Cortex of kidney (tissue), 1 donor: ENCODE data around the gene RBM34.
A peak's percentile ranks its signal among the peaks of the same experiment; 100 is the strongest.
"Not testable (repeated sequence)": the region's sequence is repeated elsewhere in the genome, so short reads cannot be mapped to it uniquely, and the experiment has no call there.

Source experiments
- DNase-seq: peaks from one replicate; lab custom pipeline; 2025; lab: John Stamatoyannopoulos, UW

RBM34 gene, protein sequence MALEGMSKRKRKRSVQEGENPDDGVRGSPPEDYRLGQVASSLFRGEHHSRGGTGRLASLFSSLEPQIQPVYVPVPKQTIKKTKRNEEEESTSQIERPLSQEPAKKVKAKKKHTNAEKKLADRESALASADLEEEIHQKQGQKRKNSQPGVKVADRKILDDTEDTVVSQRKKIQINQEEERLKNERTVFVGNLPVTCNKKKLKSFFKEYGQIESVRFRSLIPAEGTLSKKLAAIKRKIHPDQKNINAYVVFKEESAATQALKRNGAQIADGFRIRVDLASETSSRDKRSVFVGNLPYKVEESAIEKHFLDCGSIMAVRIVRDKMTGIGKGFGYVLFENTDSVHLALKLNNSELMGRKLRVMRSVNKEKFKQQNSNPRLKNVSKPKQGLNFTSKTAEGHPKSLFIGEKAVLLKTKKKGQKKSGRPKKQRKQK

GRCh38 chr1:235160957-235161684 is at the start of gene RBM34:
TSS of gene RBM34 (minus strand) at chr1:235161250. CDS start at chr1:235161226, 24 bp downstream.
- DNase-seq = peak; percentile 53

GRCh38 chr1:235207209-235207565 is 46.1 kb upstream of the RBM34 start:
- DNase-seq = no peak

DNA sequence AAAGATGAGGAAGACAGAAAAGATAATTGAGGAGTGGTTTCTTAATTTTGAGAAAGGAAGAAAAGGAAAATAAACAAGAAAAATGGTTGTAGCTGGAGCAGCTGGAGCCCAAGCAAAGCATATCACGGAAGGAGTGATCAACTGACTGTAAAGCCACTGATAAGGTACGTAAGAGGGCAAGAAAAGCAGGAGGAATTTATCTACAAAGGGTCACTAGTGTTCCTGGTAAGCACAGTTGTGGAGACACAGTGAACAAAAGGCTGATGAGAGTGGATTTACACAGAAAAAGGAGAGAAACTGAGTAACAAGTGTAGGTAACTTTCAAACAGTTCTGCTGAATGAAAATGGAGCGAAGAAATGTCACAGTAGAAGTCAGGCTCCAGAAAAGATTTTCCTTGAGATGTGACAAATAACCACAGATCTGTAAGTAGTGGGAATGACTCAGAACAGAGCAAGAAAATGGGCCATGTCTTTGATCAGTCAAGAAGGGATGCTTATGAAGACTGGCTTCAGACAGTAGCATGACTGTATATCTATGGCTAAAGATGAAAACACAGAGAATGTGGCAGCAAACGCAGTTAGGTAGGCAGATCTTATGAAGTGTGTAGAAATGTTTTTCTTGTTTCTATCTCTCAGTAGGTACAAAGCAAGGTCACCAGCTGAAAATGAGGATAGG is 45.6 kb upstream of the RBM34 start:
- no peak for DNase-seq

DNA sequence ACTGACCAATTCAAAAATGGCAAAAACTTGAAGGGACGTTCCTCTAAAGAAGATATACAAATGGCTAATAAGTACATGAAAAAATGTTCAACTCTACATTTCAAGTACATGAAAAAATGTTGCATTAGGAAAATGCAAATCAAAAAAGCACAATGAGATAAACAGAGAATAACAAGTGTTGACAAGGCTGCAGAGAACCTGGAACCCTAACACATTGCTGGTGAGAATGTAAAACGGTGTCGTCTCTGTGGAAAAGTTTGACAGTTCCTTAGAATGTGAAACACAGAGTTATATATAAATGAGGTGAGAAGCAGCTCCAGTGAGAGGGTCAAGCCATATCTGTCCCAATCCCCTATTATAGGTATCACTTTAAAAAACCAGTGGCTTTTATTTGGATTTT is 44.6 kb upstream of the RBM34 start:
- DNase-seq = no peak

GRCh38 chr1:235203428-235203827 is 42.4 kb upstream of the RBM34 start:
- DNase-seq = no peak

- DNase-seq = not testable (repeated sequence)
Measured at GRCh38 chr1:235202447-235202846, 41.4 kb upstream of the RBM34 start.

DNA sequence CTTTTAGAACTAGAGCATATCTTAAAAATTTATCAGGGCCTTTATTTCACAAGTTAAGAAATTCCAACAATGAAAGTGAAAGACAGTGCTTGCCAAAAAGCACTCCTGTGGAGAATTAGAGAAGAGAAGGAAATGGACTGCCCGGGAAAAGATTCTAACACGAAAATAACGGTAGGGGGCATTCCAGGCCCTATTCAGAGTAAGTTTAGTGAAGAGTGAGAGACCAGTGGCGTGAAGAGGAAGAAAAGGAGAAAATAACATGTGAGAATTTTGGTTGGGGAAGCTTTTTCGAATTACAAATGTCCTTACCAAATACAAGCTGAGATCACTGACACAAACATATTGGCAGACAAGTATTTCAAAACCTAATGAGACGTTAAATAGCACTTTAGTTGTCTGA is 38.4 kb upstream of the RBM34 start:
- DNase-seq = no peak

DNA sequence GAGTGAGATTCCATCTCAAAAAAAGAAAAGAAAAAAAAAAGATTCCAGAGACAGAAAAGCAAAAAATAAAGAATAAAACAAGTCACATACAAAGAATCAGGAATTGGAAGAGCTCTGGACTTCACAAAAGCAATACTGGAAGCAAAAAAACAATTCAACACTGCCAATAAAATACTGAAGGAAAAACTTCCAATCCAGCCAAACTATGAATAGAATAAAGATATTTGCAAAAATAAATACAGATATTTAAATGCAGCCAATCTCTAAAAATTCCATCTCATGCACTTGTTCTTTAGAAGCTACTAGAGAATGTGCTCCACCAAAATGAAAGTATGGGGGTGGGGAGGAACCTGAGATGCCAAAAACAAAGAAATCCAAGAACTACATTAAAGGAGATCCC is 29.4 kb upstream of the RBM34 start:
- DNase-seq = no peak

DNA sequence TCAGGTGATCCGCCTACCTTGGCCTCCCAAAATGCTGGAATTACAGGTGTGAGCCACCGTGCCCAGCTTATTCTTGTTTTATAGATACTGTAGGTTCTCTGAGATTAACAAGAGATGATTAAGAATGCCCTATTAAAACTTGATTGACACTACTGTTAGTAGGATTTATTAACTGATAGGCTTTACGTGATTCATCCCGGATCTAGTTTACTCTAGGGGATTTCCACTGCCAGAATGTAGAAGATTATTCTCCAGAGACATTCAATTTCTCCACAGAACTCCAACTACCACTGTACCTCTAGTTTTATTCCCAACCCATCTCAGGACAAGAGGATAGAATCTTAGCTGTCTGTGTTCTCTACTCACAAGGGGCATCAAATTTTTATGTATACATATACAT is 26.3 kb upstream of the RBM34 start:
- no peak for DNase-seq

DNA sequence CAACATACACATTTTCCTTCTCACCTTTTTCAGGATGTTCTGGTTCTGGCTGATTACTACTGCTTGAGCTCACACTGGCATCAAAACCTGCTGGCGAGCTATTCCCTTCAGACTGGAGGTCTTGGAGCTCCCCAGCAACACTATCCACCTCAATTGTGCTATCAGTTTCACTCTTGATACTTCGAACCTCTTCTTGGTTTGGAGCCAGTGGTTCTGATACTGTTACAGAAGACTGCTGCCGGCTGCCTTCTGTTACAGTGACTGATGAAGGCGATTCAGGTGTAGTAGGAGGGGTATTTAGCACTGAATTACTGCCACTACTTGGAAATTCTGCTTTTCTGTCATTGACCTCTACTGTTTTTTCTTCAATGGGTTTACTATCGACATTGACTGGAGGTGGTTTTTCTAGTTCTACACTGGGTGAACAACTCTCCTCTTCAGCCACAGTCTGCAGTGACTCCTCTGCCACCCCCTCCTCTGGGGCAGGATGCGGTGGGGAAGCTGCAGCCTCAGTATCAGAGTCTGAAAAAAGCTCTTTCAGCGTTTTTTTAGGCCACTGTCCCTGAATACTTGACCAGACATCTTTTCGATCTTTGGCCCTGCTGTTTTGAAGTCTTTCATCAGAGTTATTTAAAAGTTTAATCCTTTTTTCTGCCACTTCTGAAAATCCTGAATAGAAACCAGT is 20.7 kb upstream of the RBM34 start:
- no peak for DNase-seq

GRCh38 chr1:235180916-235181460 is 19.9 kb upstream of the RBM34 start:
- DNase-seq = no peak

DNA sequence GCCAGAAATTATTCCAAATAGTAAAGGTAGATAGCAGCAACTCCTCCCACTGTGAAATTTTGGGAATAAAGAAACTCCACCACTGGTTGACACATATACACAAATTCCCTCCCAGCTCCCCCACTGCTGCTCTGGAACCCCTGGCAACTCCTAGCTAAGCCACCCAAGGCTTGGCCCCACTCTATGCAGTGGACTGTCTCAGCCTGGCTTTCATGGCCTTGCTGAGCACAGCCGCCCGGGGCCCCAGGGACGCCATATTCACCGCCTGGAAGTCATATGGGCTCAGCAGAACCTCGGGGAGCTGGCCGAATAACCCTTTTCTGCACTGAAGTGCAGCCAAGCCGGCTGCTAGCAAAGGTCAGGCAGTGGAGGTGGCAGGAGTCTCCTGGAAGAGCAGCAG is 15.4 kb upstream of the RBM34 start:
- no peak for DNase-seq

GRCh38 chr1:235169986-235170385 is 8.9 kb upstream of the RBM34 start:
- DNase-seq = no peak

DNA sequence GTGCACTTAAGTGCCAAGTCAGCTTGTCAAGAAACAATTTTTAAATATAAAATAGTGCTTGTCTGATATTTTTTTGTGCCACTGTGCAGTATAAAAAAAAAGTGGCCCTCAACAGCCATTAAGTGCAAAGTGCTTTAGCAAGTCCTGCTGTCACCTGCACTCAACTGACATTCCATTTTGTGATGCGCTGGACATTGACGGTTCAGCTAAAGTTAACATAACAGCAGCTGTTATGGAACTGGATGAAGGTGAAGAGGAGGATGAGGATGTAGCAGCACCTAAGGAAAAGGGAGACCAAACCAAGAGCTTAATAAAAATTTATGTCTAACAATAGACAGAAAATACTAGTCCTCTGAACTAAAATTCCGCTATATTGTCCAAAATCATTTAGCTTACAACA is 7.3 kb upstream of the RBM34 start:
- DNase-seq = no peak

GRCh38 chr1:235161685-235162327 is 756 bp upstream of the RBM34 start:
- no peak for DNase-seq

DNA sequence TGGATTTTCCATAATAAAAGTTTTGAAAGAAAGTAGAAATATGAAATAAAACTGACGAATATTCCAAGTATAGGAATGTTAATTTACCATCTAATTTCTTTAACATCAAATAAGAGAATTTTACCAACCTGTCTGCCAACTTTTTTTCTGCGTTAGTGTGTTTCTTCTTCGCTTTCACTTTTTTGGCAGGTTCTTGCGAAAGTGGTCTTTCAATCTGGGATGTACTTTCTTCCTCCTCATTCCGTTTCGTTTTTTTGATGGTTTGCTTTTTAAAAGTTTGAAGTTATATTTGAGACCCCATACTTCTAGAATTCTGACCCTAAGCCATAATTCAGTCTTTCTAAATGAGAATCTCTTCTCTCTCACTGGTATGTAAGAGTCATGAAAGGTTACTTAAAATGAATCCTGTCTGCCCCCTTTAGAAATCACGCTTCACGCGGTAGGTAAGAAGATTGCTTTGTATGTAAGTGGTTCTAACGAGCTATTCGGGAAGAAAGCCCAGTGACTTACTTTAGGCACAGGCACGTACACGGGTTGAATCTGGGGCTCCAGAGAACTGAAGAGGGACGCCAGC is 580 bp downstream of the RBM34 start:
- no peak for DNase-seq

DNA sequence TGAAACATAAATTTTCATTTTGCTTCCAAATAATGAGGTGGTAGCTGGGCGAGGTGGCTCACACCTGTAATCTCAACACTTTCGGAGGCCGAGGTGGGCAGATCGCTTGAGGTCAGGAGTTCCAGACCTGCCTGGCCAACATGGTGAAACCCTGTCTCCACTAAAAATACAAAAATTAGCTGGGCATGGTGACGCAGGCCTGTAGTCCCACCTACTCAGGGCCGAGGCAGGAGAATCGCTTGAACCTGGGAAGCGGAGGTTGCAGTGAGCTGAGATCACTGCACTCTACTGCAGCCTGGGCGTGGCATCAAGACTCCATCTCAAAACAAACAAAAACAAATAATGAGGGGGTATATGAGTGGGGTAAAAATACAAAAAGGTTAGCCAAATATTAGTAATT is 1.1 kb downstream of the RBM34 start:
- not testable (repeated sequence) for DNase-seq

DNA sequence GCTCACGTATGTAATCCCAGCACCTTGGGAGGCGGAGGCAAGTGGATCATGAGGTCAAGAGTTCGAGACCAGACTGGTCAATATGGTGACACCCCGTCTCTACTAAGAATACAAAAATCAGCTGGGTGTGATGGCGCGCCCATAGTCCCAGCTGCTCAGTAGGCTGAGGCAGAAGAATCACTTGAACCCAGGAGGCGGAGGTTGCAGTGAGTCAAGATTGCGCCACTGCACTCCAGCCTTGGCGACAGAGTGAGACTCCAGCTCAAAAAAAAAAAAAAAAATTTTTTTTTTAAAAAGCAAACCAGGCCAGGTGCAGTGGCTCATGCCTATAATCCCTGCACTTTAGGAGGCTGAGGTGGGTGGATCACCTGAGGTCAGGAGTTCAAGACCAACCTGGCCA is 1.8 kb downstream of the RBM34 start:
- DNase-seq = not testable (repeated sequence)

DNA sequence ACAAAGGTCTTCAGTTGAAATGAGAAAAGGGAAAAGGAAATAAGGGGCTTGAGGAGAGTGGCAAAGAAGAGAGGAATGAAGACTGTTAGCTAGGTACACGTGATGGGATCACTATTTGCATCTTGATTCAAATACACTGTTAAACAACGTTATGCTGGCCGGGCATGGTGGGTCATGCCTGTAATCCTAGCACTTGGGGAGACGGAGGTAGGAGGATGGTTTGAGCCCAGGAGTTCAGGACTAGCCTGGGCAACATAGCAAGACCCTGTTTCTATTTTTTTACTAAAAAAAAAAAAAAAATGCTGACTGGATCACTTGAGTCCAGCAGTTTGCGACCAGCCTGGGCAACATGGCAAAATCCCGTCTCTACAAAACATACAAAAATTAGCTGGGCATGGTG is 2.4 kb downstream of the RBM34 start:
- no peak for DNase-seq

DNA sequence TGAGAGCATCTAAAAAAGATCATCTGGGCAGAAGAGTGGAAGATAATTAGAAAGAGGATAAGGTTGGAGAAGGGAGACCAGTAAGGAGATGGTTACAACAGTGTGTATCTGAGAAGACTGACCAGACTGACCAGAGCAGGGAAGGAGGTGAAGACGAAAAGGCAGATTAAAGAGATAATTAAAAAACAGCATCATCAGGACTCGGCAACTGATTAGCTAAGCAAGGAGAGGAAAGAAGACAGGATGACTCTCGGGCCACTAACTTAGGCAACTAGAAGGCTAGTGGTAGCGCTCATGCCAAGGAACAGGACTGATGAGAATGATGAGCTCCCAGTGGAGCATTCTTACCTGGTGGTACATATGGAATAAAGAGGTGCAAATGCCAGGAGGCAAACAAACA is 3.9 kb downstream of the RBM34 start:
- no peak for DNase-seq

DNA sequence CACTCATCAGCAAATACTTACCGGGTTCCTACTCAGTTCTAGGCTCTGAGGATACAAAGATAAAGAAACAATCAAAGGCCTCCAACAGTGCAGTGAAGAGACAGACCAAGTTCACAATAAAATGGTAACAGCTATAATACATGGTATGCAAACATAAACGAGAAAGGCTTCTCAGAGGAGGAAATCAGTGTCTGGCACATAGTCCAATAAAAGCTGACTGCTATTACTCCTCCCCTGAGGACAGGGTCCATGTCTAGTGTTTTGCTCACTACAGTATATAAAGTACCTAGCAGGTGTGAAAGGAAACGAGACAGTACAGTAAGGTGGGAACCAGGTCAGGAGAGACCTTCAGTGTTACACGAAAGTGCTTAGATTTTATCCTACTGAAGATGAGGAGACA is 4.3 kb downstream of the RBM34 start:
- no peak for DNase-seq
